ENCODE measurements around the gene ARID3B.
"Not testable (repeated sequence)": the region's sequence is repeated elsewhere in the genome, so short reads cannot be mapped to it uniquely, and the experiment has no call there.

ARID3B gene, protein sequence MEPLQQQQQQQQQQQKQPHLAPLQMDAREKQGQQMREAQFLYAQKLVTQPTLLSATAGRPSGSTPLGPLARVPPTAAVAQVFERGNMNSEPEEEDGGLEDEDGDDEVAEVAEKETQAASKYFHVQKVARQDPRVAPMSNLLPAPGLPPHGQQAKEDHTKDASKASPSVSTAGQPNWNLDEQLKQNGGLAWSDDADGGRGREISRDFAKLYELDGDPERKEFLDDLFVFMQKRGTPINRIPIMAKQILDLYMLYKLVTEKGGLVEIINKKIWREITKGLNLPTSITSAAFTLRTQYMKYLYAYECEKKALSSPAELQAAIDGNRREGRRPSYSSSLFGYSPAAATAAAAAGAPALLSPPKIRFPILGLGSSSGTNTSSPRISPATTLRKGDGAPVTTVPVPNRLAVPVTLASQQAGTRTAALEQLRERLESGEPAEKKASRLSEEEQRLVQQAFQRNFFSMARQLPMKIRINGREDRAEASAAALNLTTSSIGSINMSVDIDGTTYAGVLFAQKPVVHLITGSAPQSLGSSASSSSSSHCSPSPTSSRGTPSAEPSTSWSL

GRCh38 chr15:74540761-74541493 lies at the start of gene ARID3B:
Gene ARID3B, plus strand, starts transcription at chr15:74541220. Its CDS starts 2,717 bp downstream, at chr15:74543937.
- DNase-seq (ENCODE audit: low spot score) = peak; percentile 98

- DNase-seq (ENCODE audit: low spot score) = no peak
Observed at GRCh38 chr15:74496648-74497047, 44.4 kb upstream of the ARID3B start.

DNA sequence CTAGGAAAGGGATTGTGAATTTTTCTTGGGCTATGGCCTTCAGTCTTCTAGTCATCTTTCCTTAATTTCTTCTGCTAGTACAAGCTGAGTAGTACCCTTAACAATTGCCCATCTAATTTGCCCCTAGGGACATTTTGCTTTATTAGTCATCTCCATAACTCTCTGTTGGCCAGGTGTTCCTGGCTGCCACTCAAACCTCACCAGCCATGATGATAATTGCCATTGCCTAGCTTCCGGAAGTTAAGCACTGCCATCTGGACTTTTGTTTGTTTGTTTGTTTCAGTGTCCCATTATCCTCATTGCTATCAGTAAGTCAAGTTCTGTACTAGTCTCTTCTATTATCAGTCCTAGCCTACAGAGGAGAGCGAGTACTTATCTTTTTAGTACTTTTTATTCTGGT lies 43.4 kb upstream of the ARID3B start:
- no peak for DNase-seq (ENCODE audit: low spot score)

DNA sequence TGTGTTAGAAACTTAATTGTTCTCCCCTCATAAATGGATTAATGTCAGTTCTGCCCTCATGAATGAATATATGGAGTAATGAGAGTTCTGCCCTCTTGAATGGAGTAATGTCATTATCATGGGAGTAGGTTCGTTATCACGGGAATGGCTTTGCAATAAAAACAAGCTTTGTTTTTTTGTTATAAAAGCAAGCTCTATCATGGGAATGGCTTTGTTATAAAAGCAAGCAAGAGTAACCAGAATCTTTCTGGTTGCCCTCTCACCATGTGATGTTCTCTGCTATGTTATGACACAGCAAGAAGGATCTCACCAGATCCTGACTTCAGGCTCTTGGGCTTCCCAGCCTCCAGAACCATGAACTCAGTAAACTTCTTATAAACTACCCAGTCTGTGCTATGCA lies 41.7 kb upstream of the ARID3B start:
- DNase-seq (ENCODE audit: low spot score) = no peak

DNA sequence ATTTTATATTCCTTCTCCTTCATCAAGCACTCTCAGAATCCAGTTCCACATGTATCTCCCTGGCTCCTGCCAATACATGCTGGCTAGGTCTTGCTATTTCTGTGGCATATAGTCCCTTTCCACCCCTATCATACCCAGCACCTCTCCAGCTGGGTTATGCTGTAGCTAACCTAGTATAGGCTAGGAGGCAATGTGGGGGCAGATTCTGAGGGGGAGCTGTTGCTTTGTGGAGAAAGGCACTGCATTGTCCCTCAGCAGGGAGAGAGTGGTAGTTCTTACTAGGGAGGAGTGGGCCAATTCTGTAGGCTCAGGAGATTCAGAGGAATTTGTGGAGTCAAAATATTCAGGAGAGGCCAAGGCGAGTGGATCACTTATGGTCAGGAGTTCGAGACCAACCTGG lies 40.6 kb upstream of the ARID3B start:
- no peak for DNase-seq (ENCODE audit: low spot score)

GRCh38 chr15:74502301-74502700 lies 38.7 kb upstream of the ARID3B start:
- no peak for DNase-seq (ENCODE audit: low spot score)

GRCh38 chr15:74504418-74504817 lies 36.6 kb upstream of the ARID3B start:
- DNase-seq (ENCODE audit: low spot score) = no peak

- no peak for DNase-seq (ENCODE audit: low spot score)
Observed at GRCh38 chr15:74504836-74505235, 36.2 kb upstream of the ARID3B start.

DNA sequence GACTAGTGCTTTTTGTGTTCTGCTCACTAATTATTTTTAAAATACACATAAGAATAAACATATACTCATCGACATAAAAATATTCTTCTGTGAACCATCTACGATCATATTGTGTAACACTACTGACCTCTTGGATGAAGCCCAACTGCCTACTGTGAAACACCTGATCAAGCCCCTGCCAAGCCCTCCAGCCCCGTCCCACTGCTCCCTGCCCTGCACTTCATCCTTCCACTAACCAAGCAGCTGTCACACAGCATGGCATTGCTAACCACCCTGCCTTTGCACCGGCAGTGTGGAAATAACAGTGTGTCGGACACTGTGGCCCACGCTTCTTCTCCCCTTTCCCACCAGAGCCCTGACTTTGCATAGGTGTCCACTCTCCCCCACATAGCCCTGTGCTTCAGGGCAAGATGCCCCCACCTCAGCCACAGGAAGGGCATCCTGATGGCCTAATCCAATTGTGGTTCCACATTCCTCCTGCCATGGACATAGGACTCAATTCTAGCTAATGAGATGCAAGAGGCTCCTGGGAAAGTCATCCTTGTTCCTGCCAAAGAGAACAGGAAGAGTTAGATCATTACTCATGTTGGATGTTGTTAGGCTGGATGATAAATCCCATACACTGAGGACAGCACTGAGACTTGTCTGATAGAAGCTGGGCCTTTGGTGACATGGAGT lies 35.0 kb upstream of the ARID3B start:
- peak; percentile 32 for DNase-seq (ENCODE audit: low spot score)

GRCh38 chr15:74506515-74506840 lies 34.5 kb upstream of the ARID3B start:
- no peak for DNase-seq (ENCODE audit: low spot score)

GRCh38 chr15:74511583-74511982 lies 29.4 kb upstream of the ARID3B start:
- DNase-seq (ENCODE audit: low spot score) = no peak

- not testable (repeated sequence) for DNase-seq (ENCODE audit: low spot score)
Observed at GRCh38 chr15:74514059-74514458, 27.0 kb upstream of the ARID3B start.

- no peak for DNase-seq (ENCODE audit: low spot score)
Observed at GRCh38 chr15:74517096-74517495, 23.9 kb upstream of the ARID3B start.

DNA sequence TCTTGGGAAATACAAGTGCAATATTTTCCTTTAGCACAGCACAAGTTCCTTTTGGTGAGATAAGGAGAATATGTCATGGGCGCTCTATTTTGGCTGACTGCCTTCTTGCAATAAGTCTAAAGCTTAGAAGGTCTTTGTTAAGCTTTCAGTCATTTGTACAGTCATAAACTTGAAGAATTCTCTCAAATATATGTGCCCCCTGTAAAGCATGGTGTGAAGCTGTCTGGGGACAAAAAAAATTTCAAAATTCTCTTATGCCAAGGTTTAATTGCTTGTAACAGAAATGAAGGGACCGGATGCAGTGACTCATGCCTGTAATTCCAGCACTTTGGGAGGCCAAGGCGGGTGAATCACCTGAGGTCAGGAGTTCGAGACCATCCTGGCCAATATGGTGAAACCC lies 21.7 kb upstream of the ARID3B start:
- peak; percentile 45 for DNase-seq (ENCODE audit: low spot score)

- DNase-seq (ENCODE audit: low spot score) = no peak
Observed at GRCh38 chr15:74520407-74520806, 20.6 kb upstream of the ARID3B start.

DNA sequence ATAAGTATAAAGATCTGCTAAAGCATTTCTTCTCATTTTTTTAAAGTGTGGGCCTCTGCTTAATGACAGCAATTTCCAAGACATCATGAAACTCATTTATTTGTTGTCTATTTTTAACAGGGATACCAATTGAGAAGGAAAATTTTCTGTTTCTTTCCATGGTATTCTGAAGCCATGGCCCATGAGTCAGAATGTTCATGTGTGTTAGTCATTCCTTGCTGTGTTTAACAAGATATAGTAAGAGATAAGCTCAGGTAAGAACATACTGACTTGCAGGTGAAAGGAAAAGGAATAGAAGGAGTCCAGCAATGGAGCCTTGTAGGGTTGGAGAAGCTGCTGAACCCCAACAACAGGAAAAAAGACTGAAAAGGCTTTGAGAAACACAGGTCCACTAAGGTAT lies 17.0 kb upstream of the ARID3B start:
- DNase-seq (ENCODE audit: low spot score) = no peak

DNA sequence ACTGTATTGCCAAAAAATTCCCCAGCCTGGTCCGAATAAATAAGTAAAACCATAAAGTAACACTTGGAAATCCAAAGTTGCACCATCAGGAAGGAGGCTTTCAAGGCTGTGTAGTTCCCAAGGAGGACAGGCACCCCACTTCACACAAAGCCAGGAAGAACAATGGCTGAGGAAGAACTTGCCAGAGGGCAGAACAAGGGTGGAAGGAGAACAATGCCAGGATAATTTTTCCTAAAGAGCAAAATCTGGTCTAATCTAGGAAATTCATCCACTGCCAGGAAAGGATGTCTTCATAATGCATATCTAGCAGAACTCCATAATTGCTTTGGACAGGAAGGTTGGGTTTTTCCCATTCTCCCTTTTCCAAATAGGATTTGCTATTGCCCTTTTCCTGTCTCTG lies 15.7 kb upstream of the ARID3B start:
- no peak for DNase-seq (ENCODE audit: low spot score)

GRCh38 chr15:74525945-74526344 lies 15.1 kb upstream of the ARID3B start:
- peak; percentile 93 for DNase-seq (ENCODE audit: low spot score)

GRCh38 chr15:74528876-74529275 lies 12.1 kb upstream of the ARID3B start:
- no peak for DNase-seq (ENCODE audit: low spot score)

GRCh38 chr15:74529921-74530320 lies 11.1 kb upstream of the ARID3B start:
- no peak for DNase-seq (ENCODE audit: low spot score)

- DNase-seq (ENCODE audit: low spot score) = no peak
Observed at GRCh38 chr15:74530771-74531143, 10.3 kb upstream of the ARID3B start.

- no peak for DNase-seq (ENCODE audit: low spot score)
Observed at GRCh38 chr15:74531144-74531811, 9.7 kb upstream of the ARID3B start.
